HL-60 (cell line): ENCODE measurements around the gene CTNNA3.

ENCODE experiments used
- DNase-seq, 2 experiments: peaks; one replicate each; pipeline ENCODE4 v3.0.0-alpha.2; 2010 to 2020; ENCODE audit warnings: low read depth in 1 of 2, low spot score in 1 of 2
- H3K27ac ChIP-seq: fragments of 250-450 bp; sonication (Bioruptor Pico); replicated peaks from 2 replicates; pipeline ENCODE4 v1.5.1; 2020; ENCODE audit warnings: mild to moderate bottlenecking, moderate library complexity
- H3K27me3 ChIP-seq: fragments of 250-450 bp; sonication (Bioruptor Pico); 2 replicates; pipeline ENCODE4 v1.5.1; 2021; ENCODE audit warnings: mild to moderate bottlenecking, moderate library complexity; ENCODE audit not compliant: insufficient read depth, poor library complexity, severe bottlenecking
- H3K4me3 ChIP-seq: replicated peaks from 2 replicates; pipeline ENCODE4 v1.5.1; 2011; ENCODE audit warnings: mild to moderate bottlenecking, control low read depth, low read length; ENCODE audit not compliant: insufficient read depth
- GABPA ChIP-seq: IDR thresholded peaks from 2 replicates; pipeline ENCODE4 v1.6.1; 2012; ENCODE audit warnings: low read depth
- POLR2AphosphoS5 ChIP-seq: IDR thresholded peaks from 2 replicates; pipeline ENCODE4 v1.6.1; 2012; ENCODE audit warnings: low read depth
- SPI1 ChIP-seq: IDR thresholded peaks from 2 replicates; pipeline ENCODE4 v1.6.1; 2012; ENCODE audit warnings: low read depth, mild to moderate bottlenecking, borderline replicate concordance
- TF ChIP-seq, protein P1 (sequence below): IDR thresholded peaks from one replicate; pipeline ENCODE4 v1.5.1; 2011; ENCODE audit warnings: low read length, control low read depth, inconsistent platforms; ENCODE audit not compliant: insufficient read depth
- TF ChIP-seq, protein P2 (sequence below): IDR thresholded peaks from 2 replicates; pipeline ENCODE4 v1.6.1; 2012; ENCODE audit warnings: low read depth; ENCODE audit not compliant: insufficient replicate concordance

CTNNA3 gene

DNA sequence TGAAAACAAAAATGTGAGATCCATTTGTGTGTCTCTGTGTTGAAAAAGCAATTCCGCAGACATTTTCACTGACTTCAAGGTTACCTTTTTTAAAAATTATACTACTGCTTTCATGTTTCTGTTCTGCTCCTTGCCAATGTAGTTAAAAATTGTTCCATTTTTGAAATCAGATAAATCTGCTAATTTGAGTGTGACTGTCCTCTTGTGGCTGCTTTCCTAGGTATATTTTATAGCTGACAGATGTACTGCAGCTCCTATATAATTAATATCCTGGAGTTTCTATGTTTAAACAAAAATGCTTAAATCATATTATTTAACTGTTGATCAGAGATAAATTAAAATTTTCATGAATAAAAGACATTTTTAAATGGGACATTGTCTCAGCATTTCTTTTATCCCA lies 947.8 kb downstream of the CTNNA3 start:
- H3K27me3 ChIP-seq, result no peaks in the 10 kb centered on the region
- H3K4me3 ChIP-seq, result no peak overlapping the region
- TF ChIP-seq GABPA, result no peak
- TF ChIP-seq SPI1, result no peak
- TF ChIP-seq, protein P1, sequence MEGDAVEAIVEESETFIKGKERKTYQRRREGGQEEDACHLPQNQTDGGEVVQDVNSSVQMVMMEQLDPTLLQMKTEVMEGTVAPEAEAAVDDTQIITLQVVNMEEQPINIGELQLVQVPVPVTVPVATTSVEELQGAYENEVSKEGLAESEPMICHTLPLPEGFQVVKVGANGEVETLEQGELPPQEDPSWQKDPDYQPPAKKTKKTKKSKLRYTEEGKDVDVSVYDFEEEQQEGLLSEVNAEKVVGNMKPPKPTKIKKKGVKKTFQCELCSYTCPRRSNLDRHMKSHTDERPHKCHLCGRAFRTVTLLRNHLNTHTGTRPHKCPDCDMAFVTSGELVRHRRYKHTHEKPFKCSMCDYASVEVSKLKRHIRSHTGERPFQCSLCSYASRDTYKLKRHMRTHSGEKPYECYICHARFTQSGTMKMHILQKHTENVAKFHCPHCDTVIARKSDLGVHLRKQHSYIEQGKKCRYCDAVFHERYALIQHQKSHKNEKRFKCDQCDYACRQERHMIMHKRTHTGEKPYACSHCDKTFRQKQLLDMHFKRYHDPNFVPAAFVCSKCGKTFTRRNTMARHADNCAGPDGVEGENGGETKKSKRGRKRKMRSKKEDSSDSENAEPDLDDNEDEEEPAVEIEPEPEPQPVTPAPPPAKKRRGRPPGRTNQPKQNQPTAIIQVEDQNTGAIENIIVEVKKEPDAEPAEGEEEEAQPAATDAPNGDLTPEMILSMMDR, result no peak
- TF ChIP-seq POLR2AphosphoS5, result no peak
- TF ChIP-seq, protein P2, sequence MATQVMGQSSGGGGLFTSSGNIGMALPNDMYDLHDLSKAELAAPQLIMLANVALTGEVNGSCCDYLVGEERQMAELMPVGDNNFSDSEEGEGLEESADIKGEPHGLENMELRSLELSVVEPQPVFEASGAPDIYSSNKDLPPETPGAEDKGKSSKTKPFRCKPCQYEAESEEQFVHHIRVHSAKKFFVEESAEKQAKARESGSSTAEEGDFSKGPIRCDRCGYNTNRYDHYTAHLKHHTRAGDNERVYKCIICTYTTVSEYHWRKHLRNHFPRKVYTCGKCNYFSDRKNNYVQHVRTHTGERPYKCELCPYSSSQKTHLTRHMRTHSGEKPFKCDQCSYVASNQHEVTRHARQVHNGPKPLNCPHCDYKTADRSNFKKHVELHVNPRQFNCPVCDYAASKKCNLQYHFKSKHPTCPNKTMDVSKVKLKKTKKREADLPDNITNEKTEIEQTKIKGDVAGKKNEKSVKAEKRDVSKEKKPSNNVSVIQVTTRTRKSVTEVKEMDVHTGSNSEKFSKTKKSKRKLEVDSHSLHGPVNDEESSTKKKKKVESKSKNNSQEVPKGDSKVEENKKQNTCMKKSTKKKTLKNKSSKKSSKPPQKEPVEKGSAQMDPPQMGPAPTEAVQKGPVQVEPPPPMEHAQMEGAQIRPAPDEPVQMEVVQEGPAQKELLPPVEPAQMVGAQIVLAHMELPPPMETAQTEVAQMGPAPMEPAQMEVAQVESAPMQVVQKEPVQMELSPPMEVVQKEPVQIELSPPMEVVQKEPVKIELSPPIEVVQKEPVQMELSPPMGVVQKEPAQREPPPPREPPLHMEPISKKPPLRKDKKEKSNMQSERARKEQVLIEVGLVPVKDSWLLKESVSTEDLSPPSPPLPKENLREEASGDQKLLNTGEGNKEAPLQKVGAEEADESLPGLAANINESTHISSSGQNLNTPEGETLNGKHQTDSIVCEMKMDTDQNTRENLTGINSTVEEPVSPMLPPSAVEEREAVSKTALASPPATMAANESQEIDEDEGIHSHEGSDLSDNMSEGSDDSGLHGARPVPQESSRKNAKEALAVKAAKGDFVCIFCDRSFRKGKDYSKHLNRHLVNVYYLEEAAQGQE, result no peak
- DNase-seq, result no peak
- no peak overlapping the region for H3K27ac ChIP-seq

DNA sequence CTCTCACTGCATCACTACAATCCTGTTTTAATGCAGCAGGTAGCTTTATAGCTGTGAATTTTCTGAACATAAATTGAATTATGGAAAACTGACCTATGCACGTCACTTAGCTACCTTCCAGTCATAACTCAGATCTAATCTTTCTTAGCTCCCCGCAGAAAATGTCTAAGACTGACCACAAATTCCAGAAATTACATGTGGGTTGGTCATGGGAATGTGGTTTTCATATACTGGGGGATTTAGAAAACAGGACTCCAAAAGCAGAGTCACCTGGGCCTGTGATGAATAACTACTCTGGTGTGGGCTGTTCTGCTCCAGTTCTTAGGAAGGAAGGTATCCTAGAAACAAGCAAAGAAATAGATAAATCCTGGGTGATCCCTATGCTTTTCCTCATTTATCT lies 948.5 kb downstream of the CTNNA3 start:
- TF ChIP-seq GABPA (no peak), POLR2AphosphoS5 (no peak), SPI1 (no peak)
- TF ChIP-seq, protein P2, result no peak
- TF ChIP-seq, protein P1, result no peak

DNA sequence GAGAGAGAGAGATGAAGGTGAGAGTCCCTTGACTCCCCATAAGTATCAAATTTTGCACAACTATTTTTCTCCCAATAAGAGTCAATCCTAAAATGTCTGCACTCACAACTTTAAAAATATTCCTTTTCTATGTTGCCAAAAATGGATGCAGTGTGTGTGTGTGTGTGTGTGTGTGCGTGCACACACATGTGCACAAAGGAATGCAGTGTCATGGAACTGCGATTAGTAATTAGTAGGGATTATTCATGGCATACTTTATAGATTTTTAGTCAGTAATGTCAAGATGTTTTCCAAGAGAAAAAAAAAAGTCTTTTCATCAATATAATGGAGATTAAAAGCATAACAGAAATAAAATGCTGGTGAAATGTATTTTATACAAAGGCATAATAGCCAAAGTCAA lies 949.3 kb downstream of the CTNNA3 start:
- TF ChIP-seq SPI1 (no peak), POLR2AphosphoS5 (no peak), GABPA (no peak)
- TF ChIP-seq, protein P2, result no peak
- no peak for DNase-seq
- H3K27me3 ChIP-seq, result no peaks in the 10 kb centered on the region
- H3K27ac ChIP-seq, result no peak overlapping the region
- H3K4me3 ChIP-seq, result no peak overlapping the region

More for the DNA sequence above, 948.5 kb downstream of the CTNNA3 start:
- Histone ChIP-seq H3K27ac (no peak overlapping the region), H3K4me3 (no peak overlapping the region), H3K27me3 (no peaks in the 10 kb centered on the region)
- no peak for DNase-seq

DNA sequence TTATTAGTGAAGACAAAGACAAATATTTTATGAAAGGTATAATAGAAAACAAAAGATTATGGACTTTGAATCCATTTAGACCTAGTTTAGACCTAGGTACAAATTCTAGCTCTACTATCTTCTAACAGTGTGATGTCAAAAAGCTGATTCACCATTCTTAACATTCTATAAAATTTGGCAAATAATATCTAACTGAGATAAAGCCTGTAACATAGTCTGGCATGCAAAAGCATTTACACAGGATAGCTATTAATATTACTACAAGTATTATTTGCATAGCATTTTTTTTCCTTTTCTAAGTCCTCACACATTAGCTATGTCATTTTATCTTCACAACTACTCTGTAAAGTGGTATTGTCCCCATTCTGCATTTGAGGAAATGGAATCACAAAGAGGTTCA lies 949.7 kb downstream of the CTNNA3 start:
- no peak for DNase-seq
- no peak overlapping the region for H3K27ac ChIP-seq
- TF ChIP-seq GABPA (no peak), POLR2AphosphoS5 (no peak), SPI1 (no peak)
- TF ChIP-seq, protein P2, result no peak
- TF ChIP-seq, protein P1, result no peak
- H3K27me3 ChIP-seq, result no peaks in the 10 kb centered on the region
- H3K4me3 ChIP-seq, result no peak overlapping the region
